GM23338 (cell line): Measurements from ENCODE around the gene TARBP1. TPM values are rescaled to one million over a fixed set of nuclear protein-coding genes. Genes with fewer than 3 reads are reported as not detected.

ENCODE experiments used
- ATAC-seq: fragments of 200-7000 bp; cut with Tn5 transposase; 3 replicates; pipeline ENCODE4 v1.9.1; 2020
- DNase-seq: peaks from one replicate; pipeline ENCODE4 v3.0.0-alpha.2; 2015; ENCODE audit warnings: low spot score
- H2AFZ ChIP-seq: fragments of 200-600 bp; sonication (generic); 2 replicates; pipeline ENCODE4 v1.8.0; 2016; ENCODE audit warnings: antibody characterized with exemption, mild to moderate bottlenecking, moderate library complexity
- H3F3A ChIP-seq: fragments of 200-600 bp; sonication (generic); replicated peaks from 2 replicates; pipeline ENCODE4 v1.8.0; 2017; ENCODE audit warnings: antibody characterized with exemption, mixed run types, low read depth
- H3K27ac ChIP-seq: fragments of 200-600 bp; sonication (generic); 2 replicates; pipeline ENCODE4 v1.6.1; 2016; ENCODE audit warnings: low read depth
- H3K27me3 ChIP-seq: fragments of 200-600 bp; sonication (generic); 2 replicates; pipeline ENCODE4 v1.8.0; 2016; ENCODE audit warnings: mild to moderate bottlenecking, mixed run types, moderate library complexity; ENCODE audit not compliant: insufficient read depth
- H3K36me3 ChIP-seq: fragments of 200-600 bp; sonication (generic); 2 replicates; pipeline ENCODE4 v1.8.0; 2016; ENCODE audit warnings: mild to moderate bottlenecking; ENCODE audit not compliant: insufficient read depth
- H3K4me1 ChIP-seq: fragments of 200-600 bp; sonication (generic); 2 replicates; pipeline ENCODE4 v1.8.0; 2016; ENCODE audit warnings: mild to moderate bottlenecking, moderate library complexity; ENCODE audit not compliant: insufficient read depth
- H3K4me2 ChIP-seq: fragments of 200-600 bp; sonication (generic); 2 replicates; pipeline ENCODE4 v1.7.1; 2017; ENCODE audit warnings: mixed run types
- H3K4me3 ChIP-seq: fragments of 200-600 bp; sonication (generic); 2 replicates; pipeline ENCODE4 v1.6.1; 2016; ENCODE audit warnings: mixed run types
- H3K79me2 ChIP-seq: fragments of 200-600 bp; sonication (generic); replicated peaks from 2 replicates; pipeline ENCODE4 v1.8.0; 2017; ENCODE audit warnings: mild to moderate bottlenecking; ENCODE audit not compliant: insufficient read depth
- H3K9me2 ChIP-seq: fragments of 200-600 bp; sonication (generic); 2 replicates; pipeline ENCODE4 v1.8.0; 2017; ENCODE audit not compliant: insufficient read depth
- H4K20me1 ChIP-seq: fragments of 200-600 bp; sonication (generic); replicated peaks from 2 replicates; pipeline ENCODE4 v1.8.0; 2017; ENCODE audit warnings: mild to moderate bottlenecking; ENCODE audit not compliant: insufficient read depth
- H3K27ac Mint-ChIP-seq: 2 replicates; pipeline ENCODE4 v1.8.0; 2020; ENCODE audit warnings: inconsistent platforms, mild to moderate bottlenecking, moderate library complexity, mixed read lengths
- H3K27me3 Mint-ChIP-seq: 3 replicates; pipeline ENCODE4 v1.8.0; 2022; ENCODE audit warnings: low read depth, mild to moderate bottlenecking, moderate library complexity, mixed read lengths, inconsistent platforms; ENCODE audit not compliant: insufficient read depth, poor library complexity
- H3K36me3 Mint-ChIP-seq: 3 replicates; pipeline ENCODE4 v1.8.0; 2021; ENCODE audit warnings: low read depth, mild to moderate bottlenecking, inconsistent platforms, moderate library complexity, mixed read lengths
- H3K4me1 Mint-ChIP-seq: 3 replicates; pipeline ENCODE4 v1.8.0; 2020; ENCODE audit warnings: mild to moderate bottlenecking, inconsistent platforms, mixed read lengths
- H3K4me3 Mint-ChIP-seq: 3 replicates; pipeline ENCODE4 v1.8.0; 2021; ENCODE audit warnings: moderate library complexity, mild to moderate bottlenecking, inconsistent platforms, mixed read lengths
- H3K9me3 Mint-ChIP-seq: 3 replicates; pipeline ENCODE4 v1.8.0; 2020; ENCODE audit warnings: moderate library complexity, mild to moderate bottlenecking, inconsistent platforms, mixed read lengths
- EZH2 ChIP-seq: fragments of 200-600 bp; sonication (generic); IDR thresholded peaks from one replicate; pipeline ENCODE4 v1.8.0; 2017; ENCODE audit warnings: antibody characterized with exemption, mild to moderate bottlenecking, low read depth; ENCODE audit not compliant: unreplicated experiment
- JUNB ChIP-seq: IDR thresholded peaks from one replicate; pipeline ENCODE4 v1.6.1; 2016; ENCODE audit warnings: antibody characterized with exemption; ENCODE audit not compliant: unreplicated experiment
- REST ChIP-seq: IDR thresholded peaks from one replicate; pipeline ENCODE4 v1.6.1; 2018; ENCODE audit warnings: antibody characterized with exemption; ENCODE audit not compliant: unreplicated experiment
- STAT1 ChIP-seq: IDR thresholded peaks from one replicate; pipeline ENCODE4 v1.6.1; 2016; ENCODE audit warnings: antibody characterized with exemption; ENCODE audit not compliant: unreplicated experiment
- ZNF462 ChIP-seq: fragments of 250-450 bp; sonication (Bioruptor Pico); IDR thresholded peaks from 2 replicates; pipeline ENCODE4 v1.5.0; 2020; ENCODE audit warnings: mild to moderate bottlenecking, moderate library complexity
- polyA plus RNA-seq: library from polyadenylated mRNA; unstranded; fragments of >200 nt; fragmentation: Nextera tagmentation; extraction: Ambion mirVana; gene quantifications from 2 replicates; pipeline ENCODE4 v1.2.1, GENCODE V29; 2016
- total RNA-seq: library from RNA; depleted of rRNA; stranded (reverse); fragments of >200 nt; shearing (Covaris generic); gene quantifications from 2 replicates; pipeline ENCODE4 v1.2.3, GENCODE V29; 2014
- TF ChIP-seq, protein P1 (sequence below): IDR thresholded peaks from 2 replicates; pipeline ENCODE4 v1.6.1; 2016; ENCODE audit warnings: antibody characterized with exemption

The TARBP1 gene
- total and polyA plus RNA-seq, 2 experiments from 2014 or later: 14.9 to 18.8 TPM

DNA sequence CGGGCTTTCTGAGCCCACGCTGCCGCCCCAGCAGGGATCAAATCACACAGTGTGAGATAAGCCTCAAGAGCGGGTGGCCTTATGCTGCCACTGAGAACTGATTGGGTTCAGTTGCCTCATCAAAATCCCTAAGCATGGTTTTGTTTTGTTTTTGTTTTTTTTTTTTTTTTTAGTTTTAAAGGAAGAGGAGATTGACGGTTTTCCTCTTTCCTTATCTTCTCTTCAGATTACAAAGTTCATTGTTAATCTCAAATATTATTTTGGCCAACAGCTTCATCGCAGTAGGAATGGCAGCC lies 105.1 kb downstream of the TARBP1 start:
- Mint-ChIP-seq H3K27me3 (peaks cover 3% of the 10 kb centered on the region), H3K4me1 (peaks cover 7% of the 10 kb centered on the region; the same call in 1 of the 3 replicates), H3K9me3 (no peaks in the 10 kb centered on the region), H3K27ac (peak overlapping the region; percentile 98), H3K36me3 (peaks cover 31% of the 10 kb centered on the region), H3K4me3 (peak overlapping the region; percentile 97)
- Histone ChIP-seq H3K4me3 (peak overlapping the region; percentile 80), H4K20me1 (peaks cover 3% of the 10 kb centered on the region; the same call in 1 of the 2 replicates), H3K27ac (peak overlapping the region; percentile 10; the same call in 1 of the 2 replicates), H3K4me1 (peaks cover 6% of the 10 kb centered on the region; the same call in 1 of the 2 replicates), H3K79me2 (peaks cover 24% of the 10 kb centered on the region), H3K36me3 (peaks cover 13% of the 10 kb centered on the region), H3F3A (no peaks in the 10 kb centered on the region), H3K9me2 (no peaks in the 10 kb centered on the region), H2AFZ (peak overlapping the region; percentile 96), H3K27me3 (no peaks in the 10 kb centered on the region), H3K4me2 (peak overlapping the region; percentile 82)
- TF ChIP-seq JUNB (no peak), REST (no peak), EZH2 (no peak), ZNF462 (no peak), STAT1 (no peak)
- TF ChIP-seq, protein P1, sequence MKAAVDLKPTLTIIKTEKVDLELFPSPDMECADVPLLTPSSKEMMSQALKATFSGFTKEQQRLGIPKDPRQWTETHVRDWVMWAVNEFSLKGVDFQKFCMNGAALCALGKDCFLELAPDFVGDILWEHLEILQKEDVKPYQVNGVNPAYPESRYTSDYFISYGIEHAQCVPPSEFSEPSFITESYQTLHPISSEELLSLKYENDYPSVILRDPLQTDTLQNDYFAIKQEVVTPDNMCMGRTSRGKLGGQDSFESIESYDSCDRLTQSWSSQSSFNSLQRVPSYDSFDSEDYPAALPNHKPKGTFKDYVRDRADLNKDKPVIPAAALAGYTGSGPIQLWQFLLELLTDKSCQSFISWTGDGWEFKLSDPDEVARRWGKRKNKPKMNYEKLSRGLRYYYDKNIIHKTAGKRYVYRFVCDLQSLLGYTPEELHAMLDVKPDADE: no peak
- DNase-seq (no peak), ATAC-seq (no peak)
